ENCODE results near the gene LBP. TPM values are rescaled to one million over a fixed set of nuclear protein-coding genes. Genes with fewer than 3 reads are reported as not detected.
"Not testable (repeated sequence)": the region's sequence is repeated elsewhere in the genome, so short reads cannot be mapped to it uniquely, and the experiment has no call there.

LBP gene
- total and polyA plus RNA-seq, 2 donors: 1.8 TPM; not detected in 1

- Histone ChIP-seq H3K4me1 (ENCODE audit: insufficient read depth) (no peaks in the 10 kb centered on the region), H3K36me3 (ENCODE audit: insufficient read depth) (no peaks in the 10 kb centered on the region), H3K27ac (ENCODE audit: low read depth) (no peak overlapping the region), H3K4me3 (ENCODE audit: low read depth, low read length) (no peak overlapping the region)
- DNase-seq (ENCODE audit: extremely low spot score): no peak
These were observed 57.7 kb downstream of the LBP start for GRCh38 chr20:38404016-38404415.

DNA sequence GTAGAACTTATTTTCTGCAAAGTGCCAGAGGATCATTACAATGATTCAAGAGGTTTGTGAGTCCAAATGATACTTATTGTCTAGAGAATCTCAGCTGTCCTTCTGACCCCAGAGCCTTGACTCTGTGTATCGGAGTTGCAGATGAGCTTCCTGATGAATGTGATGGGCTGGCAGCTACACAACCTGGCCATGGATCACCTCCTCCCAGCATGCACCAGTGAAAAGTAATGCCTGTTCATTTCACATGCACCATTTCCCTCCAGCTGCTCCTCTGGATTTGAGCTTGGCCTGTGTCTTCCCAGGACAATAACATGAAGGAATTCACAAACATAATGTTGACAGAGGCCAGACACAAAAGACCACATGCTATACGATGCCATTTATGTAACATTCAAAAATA is 58.9 kb downstream of the LBP start:
- no peak overlapping the region for H3K4me3 ChIP-seq (ENCODE audit: low read depth, low read length)
- WGBS: 63% methylated on average over 2 of the region's 2 CpGs
- H3K4me1 ChIP-seq (ENCODE audit: insufficient read depth): no peaks in the 10 kb centered on the region
- no peak for DNase-seq (ENCODE audit: extremely low spot score)
- no peaks in the 10 kb centered on the region for H3K36me3 ChIP-seq (ENCODE audit: insufficient read depth)
- no peak overlapping the region for H3K27ac ChIP-seq (ENCODE audit: low read depth)

- no peak for DNase-seq (ENCODE audit: extremely low spot score)
- Histone ChIP-seq H3K27ac (ENCODE audit: low read depth) (no peak overlapping the region), H3K4me3 (ENCODE audit: low read depth, low read length) (no peak overlapping the region), H3K36me3 (ENCODE audit: insufficient read depth) (no peaks in the 10 kb centered on the region), H3K4me1 (ENCODE audit: insufficient read depth) (no peaks in the 10 kb centered on the region)
- 91% methylated on average over 5 of the region's 5 CpGs for WGBS
These were observed 60.2 kb downstream of the LBP start for GRCh38 chr20:38406476-38406875.

- WGBS: 95% methylated on average over 29 of the region's 29 CpGs
- Histone ChIP-seq H3K4me1 (ENCODE audit: insufficient read depth) (no peaks in the 10 kb centered on the region), H3K4me3 (ENCODE audit: low read depth, low read length) (no peak overlapping the region), H3K36me3 (ENCODE audit: insufficient read depth) (no peaks in the 10 kb centered on the region), H3K27ac (ENCODE audit: low read depth) (no peak overlapping the region)
- no peak for DNase-seq (ENCODE audit: extremely low spot score)
These were observed 61.0 kb downstream of the LBP start for GRCh38 chr20:38407321-38407720.

DNA sequence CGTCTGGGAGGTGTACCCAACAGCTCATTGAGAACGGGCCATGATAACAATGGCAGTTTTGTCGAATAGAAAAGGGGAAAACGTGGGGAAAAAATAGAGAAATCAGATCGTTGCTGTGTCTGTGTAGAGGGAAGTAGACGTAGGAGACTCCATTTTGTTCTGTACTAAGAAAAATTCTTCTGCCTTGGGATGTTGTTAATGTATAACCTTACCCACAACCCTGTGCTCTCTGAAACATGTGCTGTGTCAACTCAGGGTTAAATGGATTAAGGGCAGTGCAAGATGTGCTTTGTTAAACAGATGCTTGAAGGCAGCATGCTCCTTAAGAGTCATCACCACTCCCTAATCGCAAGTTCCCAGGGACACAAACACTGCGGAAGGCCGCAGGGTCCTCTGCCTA is 61.5 kb downstream of the LBP start:
- not testable (repeated sequence) for H3K4me3 ChIP-seq (ENCODE audit: low read depth, low read length); DNase-seq (ENCODE audit: extremely low spot score); H3K4me1 ChIP-seq (ENCODE audit: insufficient read depth); H3K36me3 ChIP-seq (ENCODE audit: insufficient read depth); H3K27ac ChIP-seq (ENCODE audit: low read depth)
- 87% methylated on average over 9 of the region's 9 CpGs for WGBS

- H3K36me3 ChIP-seq (ENCODE audit: insufficient read depth): no peaks in the 10 kb centered on the region
- H3K27ac ChIP-seq (ENCODE audit: low read depth): no peak overlapping the region
- H3K4me3 ChIP-seq (ENCODE audit: low read depth, low read length): no peak overlapping the region
- WGBS: 84% methylated on average over 9 of the region's 9 CpGs
- no peak for DNase-seq (ENCODE audit: extremely low spot score)
- no peaks in the 10 kb centered on the region for H3K4me1 ChIP-seq (ENCODE audit: insufficient read depth)
These were observed 66.7 kb downstream of the LBP start for GRCh38 chr20:38412877-38413577.

GRCh38 chr20:38414769-38415450 is 68.6 kb downstream of the LBP start:
- no peak overlapping the region for H3K27ac ChIP-seq (ENCODE audit: low read depth)
- no peak for DNase-seq (ENCODE audit: extremely low spot score)
- H3K4me1 ChIP-seq (ENCODE audit: insufficient read depth): no peaks in the 10 kb centered on the region
- H3K36me3 ChIP-seq (ENCODE audit: insufficient read depth): peaks cover 3% of the 10 kb centered on the region
- WGBS: 94% methylated on average over 14 of the region's 14 CpGs
- H3K4me3 ChIP-seq (ENCODE audit: low read depth, low read length): no peak overlapping the region

- no peak for DNase-seq (ENCODE audit: extremely low spot score)
These were observed 72.4 kb downstream of the LBP start for GRCh38 chr20:38418509-38419204.

DNA sequence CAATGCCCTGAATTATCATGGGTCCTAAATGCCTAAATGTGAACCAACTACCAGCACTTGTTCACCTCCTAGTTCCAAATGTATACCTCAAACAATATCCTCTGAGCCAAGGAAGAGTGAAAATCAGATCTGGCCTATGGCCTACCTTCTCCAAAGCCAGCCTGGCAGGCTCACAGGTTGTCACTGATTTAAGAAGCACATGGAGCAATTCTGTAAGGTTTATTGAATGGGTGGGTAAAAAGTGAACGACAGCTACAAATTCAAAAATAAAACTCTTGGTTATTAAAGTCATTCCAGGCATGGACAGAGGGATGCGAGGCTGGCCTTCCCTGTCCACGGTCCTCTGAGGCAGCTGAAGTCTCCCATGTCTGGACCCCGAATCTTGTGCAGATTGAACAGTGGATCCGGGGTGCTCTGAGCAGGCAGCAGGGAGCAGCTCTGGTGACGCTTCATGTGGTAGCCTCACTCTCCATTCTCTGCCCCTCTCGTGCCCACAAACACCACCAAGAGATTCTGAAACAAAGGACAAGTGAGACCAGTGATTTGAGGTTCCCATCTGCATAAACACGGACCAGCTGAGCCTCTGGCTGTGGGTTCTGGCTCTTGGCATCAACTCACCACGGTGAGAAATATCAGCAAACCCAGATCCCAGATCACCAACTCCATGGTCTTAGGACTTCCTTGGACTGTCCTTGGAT is 74.3 kb downstream of the LBP start:
- DNase-seq (ENCODE audit: extremely low spot score): no peak
- WGBS: 94% methylated on average over 9 of the region's 9 CpGs
- peaks cover 6% of the 10 kb centered on the region for H3K36me3 ChIP-seq (ENCODE audit: insufficient read depth)
- H3K4me1 ChIP-seq (ENCODE audit: insufficient read depth): no peaks in the 10 kb centered on the region
- H3K27ac ChIP-seq (ENCODE audit: low read depth): no peak overlapping the region
- no peak overlapping the region for H3K4me3 ChIP-seq (ENCODE audit: low read depth, low read length)

More at GRCh38 chr20:38418509-38419204, 72.4 kb downstream of the LBP start:
- Histone ChIP-seq H3K4me1 (ENCODE audit: insufficient read depth) (no peaks in the 10 kb centered on the region), H3K4me3 (ENCODE audit: low read depth, low read length) (no peak overlapping the region), H3K36me3 (ENCODE audit: insufficient read depth) (peaks cover 6% of the 10 kb centered on the region), H3K27ac (ENCODE audit: low read depth) (no peak overlapping the region)
- 57% methylated on average over 4 of the region's 4 CpGs for WGBS

DNA sequence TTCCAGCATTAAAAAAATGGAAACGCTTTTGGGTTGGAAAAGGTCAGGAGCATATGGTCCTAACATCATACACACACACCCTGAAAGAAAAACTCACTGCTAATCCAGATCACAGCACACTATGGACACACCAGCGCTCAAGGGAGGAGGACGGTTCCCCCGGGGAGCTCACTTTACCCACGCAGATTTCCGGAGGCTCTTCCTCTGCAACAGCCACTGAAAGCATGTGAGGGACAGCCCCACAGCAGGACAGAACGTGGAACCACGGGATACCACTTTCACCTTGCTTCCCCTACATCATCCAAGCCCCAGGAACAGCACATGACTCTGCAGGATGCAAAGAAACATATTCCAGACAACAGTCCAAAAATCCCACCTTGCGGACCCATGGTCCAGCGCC is 75.6 kb downstream of the LBP start:
- 86% methylated on average over 10 of the region's 10 CpGs for WGBS
- H3K36me3 ChIP-seq (ENCODE audit: insufficient read depth): peaks cover 6% of the 10 kb centered on the region
- no peak overlapping the region for H3K4me3 ChIP-seq (ENCODE audit: low read depth, low read length)
- no peak overlapping the region for H3K27ac ChIP-seq (ENCODE audit: low read depth)
- no peak for DNase-seq (ENCODE audit: extremely low spot score)
- H3K4me1 ChIP-seq (ENCODE audit: insufficient read depth): no peaks in the 10 kb centered on the region

GRCh38 chr20:38423541-38423940 is 77.3 kb downstream of the LBP start:
- no peak overlapping the region for H3K4me3 ChIP-seq (ENCODE audit: low read depth, low read length)
- H3K36me3 ChIP-seq (ENCODE audit: insufficient read depth): peaks cover 6% of the 10 kb centered on the region
- DNase-seq (ENCODE audit: extremely low spot score): no peak
- no peak overlapping the region for H3K27ac ChIP-seq (ENCODE audit: low read depth)
- 78% methylated on average over 4 of the region's 4 CpGs for WGBS
- H3K4me1 ChIP-seq (ENCODE audit: insufficient read depth): no peaks in the 10 kb centered on the region

DNA sequence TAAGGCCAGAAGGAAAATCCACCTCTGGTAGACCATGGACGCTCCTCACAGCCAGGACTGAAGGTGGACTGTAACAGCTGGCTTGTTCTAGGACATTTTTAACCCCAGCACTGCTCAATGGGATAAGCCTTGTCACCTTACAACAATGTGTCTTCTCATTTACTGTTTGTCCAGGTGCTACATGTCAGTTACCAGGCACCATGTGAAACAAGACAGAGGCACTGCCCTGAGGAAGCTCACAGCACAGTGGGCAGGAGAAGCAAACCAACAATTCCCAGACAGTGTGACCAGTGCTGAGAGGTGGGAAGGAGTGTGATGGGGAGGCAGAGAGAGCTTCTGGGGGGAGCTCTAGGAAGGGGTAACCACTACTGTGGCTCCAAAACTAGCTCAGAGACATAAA is 78.1 kb downstream of the LBP start:
- Histone ChIP-seq H3K27ac (ENCODE audit: low read depth) (no peak overlapping the region), H3K36me3 (ENCODE audit: insufficient read depth) (peaks cover 6% of the 10 kb centered on the region), H3K4me1 (ENCODE audit: insufficient read depth) (no peaks in the 10 kb centered on the region), H3K4me3 (ENCODE audit: low read depth, low read length) (no peak overlapping the region)
- no peak for DNase-seq (ENCODE audit: extremely low spot score)
- WGBS: 78% methylated on average over 1 of the region's 1 CpG

DNA sequence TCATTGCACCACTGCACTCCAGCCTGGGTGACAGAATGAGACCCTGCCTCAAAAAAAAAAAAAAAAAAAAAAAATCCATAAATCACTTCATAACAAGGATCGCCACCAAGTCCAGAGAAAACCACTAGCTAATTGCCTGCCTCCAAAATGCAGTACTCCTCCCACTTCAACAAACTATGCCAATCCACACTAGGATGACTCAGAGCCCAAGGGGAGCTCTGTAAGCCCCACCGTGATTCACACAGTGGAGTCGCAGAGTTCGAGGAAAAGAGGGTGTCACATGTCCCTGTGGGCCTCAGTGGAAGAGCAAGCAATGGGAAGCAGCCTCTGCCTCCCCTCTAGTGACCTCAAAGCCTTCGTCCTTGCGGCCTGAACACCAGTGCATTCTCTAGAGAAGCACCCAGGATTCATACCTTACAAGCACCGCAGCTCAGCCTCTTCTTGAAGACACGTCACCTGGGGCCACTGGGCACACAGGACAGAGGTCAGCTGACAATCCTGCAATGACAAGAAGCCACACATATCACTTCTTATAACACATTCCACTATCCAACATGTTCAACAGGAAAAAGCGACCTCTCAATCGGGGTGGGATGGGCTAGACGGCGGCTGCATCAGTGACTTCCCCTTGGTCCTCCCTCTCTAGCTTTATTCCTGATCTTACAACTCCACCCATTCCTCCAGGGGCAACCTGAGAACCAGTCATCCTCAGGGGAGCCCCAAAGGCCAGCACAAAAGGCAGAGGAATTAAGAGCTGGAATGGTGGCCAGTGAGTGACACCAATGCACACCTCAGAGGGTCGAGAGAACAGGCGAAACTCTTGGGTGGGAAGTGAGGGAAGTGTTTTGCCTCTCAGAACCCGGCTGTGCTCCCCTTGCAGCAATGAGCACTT is 80.0 kb downstream of the LBP start:
- 72% methylated on average over 15 of the region's 15 CpGs for WGBS
- H3K4me3 ChIP-seq (ENCODE audit: low read depth, low read length): no peak overlapping the region
- H3K4me1 ChIP-seq (ENCODE audit: insufficient read depth): no peaks in the 10 kb centered on the region
- peaks cover 5% of the 10 kb centered on the region for H3K36me3 ChIP-seq (ENCODE audit: insufficient read depth)
- H3K27ac ChIP-seq (ENCODE audit: low read depth): no peak overlapping the region
- no peak for DNase-seq (ENCODE audit: extremely low spot score)
